RPMI8226 (cell line): ENCODE measurements around the gene CEACAM8.
"Not testable (repeated sequence)": the region's sequence is repeated elsewhere in the genome, so short reads cannot be mapped to it uniquely, and the experiment has no call there.

Experiments
- DNase-seq: peaks from one replicate; pipeline ENCODE4 v3.0.0-alpha.2; 2015

Gene CEACAM8

DNA sequence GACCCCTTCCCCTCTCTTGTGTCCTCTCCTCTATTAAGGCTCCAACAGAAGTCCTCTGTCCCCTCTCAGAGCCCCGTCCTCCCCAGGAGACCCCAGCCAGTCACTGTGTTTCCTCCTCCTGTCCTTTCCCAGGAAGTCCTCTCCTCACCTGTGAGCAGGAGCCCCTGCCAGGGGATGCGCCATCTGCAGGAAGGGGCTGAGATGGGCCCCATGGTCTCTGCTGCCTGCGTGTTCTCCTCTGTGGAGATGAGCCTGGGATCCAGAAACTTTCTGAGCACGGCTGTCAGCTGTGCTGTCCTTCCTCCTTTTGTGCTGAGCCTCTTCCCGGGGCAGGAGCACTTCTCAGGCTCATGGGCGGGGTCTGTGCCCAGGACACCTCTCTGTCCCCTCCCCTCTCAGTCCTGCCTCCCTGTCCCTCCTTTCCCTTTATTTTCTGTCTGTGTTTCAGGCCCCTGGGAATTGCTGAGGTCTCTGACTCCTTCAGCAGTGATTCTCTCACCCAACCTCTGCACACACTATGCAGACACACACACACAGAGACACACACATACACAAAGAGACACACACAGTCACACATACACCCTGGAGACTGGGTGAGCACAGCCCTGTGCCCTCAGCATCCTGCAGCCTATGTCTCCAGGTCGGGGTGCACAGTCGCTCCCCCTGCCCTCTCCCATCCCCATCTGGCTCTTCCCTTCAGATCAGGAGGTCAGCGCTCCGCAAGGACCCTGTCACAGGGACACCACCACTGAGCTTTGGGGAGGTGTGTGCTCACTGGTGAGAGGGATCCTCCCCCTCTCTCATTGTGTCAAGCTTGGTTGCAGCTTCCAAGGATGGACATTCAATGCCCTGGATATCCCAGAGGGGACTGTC lies at the start of gene CEACAM8:
CEACAM8 (minus strand) TSS at position 308 of the 873 bp plus-strand sequence; CDS start at position 212, 96 bp downstream.
- no peak for DNase-seq

DNA sequence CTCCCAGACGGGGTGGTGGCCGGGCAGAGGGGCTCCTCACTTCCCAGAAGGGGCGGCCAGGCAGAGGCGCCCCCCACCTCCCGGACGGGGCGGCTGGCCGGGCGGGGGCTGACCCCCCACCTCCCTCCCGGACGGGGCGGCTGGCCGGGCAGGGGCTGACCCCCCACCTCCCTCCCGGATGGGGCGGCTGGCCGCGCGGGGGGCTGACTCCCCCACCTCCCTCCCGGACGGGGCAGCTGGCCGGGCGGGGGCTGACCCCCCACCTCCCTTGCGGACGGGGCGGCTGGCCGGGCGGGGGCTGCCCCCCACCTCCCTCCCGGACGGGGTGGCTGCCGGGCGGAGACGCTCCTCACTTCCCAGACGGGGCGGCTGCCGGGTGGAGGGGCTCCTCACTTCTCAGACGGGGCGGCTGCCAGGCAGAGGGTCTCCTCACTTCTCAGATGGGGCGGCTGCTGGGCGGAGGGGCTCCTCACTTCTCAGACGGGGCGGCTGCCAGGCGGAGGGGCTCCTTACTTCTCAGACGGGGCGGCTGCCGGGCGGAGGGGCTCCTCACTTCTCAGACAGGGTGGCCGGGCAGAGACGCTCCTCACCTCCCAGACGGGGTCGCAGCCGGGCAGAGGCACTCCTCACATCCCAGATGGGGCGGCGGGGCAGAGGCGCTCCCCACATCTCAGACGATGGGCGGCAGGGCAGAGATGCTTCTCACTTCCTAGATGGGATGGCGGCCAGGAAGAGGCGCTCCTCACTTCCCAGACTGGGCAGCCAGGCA lies 44.8 kb upstream of the CEACAM8 start:
- not testable (repeated sequence) for DNase-seq

DNA sequence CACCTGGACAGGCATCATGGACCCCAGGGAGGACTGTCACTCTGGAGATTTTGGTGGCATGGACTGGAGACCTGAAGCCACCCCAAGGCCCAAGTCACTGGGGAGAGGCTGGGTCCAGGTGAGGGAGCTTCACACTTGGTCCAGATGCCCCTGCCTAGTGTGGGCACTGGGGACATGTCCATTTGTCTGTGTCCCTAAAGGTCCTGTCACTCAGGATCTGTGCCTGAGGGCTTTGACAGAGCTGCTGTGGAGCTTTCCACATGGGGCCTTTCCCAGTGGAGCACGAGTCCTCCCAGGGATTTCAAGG lies 40.5 kb upstream of the CEACAM8 start:
- DNase-seq: no peak

DNA sequence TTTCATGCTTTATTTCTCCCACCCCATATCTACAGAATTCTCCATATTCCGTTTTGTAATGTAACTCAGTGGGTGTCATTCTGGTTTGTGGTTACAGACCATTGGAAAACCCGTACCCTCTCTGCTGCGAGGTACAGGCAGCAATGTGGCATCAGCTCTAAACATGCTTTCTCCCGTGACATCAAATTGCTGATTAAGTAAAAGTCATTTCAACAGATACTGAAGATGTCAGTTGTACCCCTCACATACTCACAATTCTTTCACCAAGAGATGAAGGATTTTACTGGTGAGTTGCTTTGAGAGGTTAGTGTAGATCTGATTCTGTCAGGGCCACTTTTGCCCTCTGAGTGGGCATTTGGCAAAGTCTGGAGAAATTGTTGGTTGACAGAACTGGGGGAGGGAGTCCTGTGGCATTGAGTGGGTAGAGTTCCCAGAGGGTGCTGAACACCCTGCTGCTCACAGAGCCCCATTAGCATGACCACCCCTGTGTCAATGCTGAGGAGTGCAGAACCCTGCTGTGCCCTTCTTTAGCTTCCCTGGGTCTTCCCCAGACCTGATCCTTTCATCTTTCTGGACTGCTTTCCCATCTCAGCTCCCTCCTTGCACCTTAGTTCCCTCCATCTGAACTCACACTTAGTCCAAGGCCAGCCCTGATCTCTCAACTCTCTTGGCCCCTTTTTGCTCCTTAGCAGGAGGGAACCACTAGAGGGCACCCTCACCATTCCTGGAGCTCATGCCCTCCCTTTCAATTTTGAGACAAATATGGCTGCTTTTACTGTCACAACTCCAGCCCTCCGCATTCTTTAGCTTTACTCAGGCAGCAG lies 39.9 kb upstream of the CEACAM8 start:
- peak; percentile 32 for DNase-seq

DNA sequence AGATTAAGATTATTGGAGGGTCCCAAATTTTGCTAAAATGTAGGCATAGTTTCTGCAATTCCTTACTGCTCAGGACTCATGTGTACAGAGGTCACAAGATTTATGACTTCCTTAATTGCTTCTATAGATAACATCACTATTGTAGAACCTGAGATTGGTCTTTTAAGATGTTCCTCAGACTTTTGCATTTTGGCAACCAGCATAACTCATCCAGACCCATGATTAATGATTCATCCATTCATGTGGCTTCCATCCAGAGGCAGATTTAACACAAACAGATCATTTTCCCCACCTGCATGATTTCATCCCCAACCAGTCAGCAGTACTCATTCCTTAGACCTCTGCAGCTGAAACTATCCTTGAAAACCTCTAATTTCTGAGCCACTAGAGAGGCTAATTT lies 34.5 kb upstream of the CEACAM8 start:
- no peak for DNase-seq

DNA sequence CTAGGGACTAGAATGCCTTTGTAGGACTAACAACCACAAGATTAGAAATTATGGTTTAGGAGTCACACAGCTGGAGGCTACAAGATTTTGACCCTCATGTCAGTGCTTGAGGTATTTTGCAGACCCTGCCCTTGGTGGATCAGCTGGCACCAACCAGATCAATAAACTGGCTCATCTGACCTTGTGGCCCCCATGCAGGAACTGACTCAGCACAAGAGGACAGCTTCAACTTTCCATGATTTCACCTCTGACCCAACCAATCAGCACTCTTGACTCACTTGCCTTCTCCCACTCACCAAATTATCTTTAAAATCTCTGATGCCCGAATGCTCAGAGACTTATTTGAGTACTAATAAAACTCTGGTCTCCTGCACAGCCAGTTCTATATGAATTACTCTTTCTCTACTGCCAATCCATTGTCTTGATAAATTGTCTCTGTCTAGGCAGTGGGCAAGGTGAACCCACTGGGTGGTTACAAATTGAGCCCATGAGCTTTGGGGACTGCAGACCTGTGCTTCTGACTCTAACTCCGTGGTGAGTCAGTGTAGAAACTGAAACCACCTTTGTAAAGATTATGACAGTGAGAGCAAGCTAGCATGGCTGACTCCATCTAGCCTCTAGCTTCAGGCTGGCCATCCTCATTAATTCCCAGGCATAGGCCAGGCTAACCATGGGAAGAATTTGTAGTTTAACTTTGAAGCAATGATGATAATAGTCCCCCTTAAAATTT lies 33.9 kb upstream of the CEACAM8 start:
- no peak for DNase-seq

DNA sequence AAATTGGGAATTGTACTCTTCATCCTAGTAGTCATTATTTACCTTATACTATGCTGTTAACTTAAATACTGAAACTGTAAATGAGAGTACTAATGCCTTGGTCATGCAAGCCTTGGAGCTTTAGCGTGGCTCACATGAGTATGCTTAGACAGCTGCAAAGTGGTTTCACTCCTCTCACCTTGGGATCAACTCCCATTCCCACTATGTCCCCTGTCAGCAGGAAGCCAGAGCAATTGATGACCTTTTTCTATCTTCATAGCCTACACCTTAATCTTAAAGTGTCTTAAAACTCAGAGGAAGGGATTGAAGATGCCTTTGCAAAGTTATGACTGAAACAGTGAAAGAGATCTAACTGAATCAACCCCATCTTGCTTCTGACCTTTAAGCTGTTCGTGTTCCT lies 33.2 kb upstream of the CEACAM8 start:
- no peak for DNase-seq

DNA sequence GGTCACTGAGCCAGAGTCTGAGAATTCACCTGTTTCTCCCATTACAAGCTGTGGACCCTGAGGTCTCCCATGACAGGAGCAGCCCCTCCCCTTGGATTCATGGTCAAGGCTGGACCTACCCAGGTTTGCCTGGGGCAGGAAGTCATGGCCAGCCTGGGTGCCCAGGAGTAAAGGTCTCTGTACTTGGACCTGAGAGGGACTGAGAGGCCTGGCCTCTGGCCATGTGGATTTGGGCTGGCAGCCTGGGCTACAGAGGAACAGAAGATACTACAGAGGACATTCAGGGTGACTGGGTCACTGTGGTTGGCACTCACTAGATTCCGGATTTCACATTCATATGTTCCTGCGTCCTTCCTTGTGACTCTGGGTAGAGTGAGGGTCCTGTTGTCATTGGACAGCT lies 31.5 kb upstream of the CEACAM8 start:
- no peak for DNase-seq

DNA sequence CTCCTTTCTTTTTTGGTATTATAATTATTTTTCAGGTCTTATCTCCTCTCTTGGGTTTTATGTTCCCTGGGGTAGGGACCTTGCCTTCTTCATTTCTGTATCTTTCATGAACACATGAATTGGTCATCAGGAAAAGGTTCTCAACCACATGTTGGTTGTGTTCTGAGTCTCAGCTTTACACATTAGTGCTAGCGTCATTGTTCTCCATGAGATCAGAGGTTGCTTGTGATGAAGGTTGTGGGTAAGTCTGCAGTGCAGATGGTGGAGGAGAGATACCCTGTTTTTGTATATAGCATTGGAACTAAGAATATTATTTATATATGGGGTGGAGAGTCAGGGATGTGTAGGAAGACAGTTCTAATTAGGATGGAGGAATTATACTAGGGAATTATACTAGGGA lies 24.5 kb upstream of the CEACAM8 start:
- no peak for DNase-seq

DNA sequence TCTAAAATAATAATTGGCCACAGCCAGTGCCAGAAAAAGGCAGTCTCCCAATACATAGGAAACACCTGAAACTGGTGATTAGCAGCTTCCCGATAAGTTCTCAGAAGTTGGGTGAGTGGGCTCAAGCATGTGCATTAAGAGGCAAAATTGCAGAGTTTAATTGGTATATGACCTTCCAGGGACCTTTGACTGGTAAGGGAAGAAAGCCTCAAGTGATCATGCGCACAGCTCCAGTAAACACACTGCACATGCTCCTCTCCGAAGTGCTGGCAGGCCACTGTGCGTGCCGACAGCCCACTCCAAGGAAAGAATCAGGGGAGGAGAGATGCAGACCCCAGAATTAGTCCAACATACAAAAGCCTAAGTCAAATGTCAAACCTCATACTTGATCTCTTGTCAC lies 18.9 kb upstream of the CEACAM8 start:
- no peak for DNase-seq

DNA sequence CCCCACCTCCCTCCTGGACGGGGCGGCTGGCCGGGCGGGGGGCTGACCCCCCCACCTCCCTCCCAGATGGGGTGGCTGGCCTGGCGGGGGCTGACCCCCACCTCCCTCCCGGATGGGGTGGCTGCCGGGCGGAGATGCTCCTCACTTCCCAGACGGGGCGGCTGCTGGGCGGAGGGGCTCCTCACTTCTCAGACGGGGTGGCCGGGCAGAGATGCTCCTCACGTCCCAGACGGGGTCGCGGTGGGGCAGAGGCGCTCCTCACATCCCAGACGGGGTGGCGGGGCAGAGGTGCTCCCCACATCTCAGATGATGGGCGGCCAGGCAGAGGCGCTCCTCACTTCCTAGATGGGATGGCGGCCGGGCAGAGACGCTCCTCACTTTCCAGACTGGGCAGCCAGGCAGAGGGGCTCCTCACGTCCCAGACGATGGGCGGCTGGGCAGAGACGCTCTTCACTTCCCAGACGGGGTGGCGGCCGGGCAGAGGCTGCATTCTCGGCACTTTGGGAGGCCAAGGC lies 15.7 kb upstream of the CEACAM8 start:
- not testable (repeated sequence) for DNase-seq

DNA sequence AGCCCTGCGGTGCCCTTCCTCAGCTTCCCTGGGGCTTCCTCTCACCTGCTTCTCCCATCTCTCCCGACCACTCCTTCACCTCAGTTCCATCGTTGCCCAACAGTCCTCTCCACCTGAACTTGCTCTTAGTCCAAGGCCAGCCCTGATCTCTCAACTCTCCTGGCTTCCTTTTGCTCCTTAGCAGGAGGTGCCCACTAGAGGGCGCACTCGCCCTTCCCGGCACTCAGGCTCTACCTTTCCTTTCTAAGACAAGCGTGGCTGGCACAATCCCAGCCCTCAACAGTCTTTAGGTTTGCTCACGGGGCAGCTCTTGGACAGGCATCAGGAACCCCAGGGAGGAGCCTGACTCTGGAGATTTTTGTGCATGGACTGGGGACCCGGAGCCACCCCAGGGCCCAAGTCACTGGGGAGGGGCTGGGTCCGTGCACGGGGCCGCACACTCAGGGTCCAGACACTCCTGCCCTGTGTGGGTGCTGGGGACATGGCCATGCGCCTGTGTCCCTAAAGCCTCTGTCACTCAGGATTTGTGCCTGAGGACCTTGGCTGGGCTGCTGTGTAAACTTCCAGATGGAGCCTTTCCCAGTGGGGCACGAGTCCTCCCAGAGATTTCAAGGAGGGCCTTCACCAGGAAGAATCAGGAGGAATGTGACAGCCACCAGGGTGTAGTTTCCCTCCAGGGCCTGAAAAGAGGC lies 12.1 kb upstream of the CEACAM8 start:
- peak; percentile 60 for DNase-seq

DNA sequence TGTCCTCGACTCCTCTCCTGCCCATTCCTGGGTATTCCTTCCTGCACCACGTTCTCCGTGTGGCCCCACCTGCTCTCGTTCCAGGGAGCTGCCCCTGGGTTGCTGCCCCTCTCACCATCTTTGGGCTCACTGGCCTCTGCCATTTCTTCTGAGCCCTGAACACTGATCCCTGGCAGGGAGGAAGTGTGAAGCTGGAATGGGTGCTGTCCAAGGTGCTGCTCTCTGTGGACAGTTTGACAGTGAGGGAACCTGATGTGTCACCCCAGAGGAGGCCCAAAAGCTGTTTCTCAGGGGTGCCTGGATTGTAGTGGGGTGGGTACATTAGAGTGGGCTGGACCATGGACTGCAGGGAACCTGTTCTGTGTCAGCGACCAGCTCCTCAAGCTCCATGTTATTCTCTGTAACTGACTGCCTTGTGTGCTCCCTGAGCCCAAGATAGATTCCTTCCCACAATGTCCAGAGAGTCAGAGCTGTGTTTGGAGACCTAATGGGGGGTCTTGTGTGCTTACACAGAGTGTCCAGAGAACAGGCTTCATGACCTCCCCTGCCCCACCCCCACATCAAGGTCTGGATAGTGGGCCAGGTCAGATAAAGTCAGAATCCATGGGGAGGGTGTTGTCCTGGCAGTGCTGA lies 7.2 kb upstream of the CEACAM8 start:
- peak; percentile 30 for DNase-seq

DNA sequence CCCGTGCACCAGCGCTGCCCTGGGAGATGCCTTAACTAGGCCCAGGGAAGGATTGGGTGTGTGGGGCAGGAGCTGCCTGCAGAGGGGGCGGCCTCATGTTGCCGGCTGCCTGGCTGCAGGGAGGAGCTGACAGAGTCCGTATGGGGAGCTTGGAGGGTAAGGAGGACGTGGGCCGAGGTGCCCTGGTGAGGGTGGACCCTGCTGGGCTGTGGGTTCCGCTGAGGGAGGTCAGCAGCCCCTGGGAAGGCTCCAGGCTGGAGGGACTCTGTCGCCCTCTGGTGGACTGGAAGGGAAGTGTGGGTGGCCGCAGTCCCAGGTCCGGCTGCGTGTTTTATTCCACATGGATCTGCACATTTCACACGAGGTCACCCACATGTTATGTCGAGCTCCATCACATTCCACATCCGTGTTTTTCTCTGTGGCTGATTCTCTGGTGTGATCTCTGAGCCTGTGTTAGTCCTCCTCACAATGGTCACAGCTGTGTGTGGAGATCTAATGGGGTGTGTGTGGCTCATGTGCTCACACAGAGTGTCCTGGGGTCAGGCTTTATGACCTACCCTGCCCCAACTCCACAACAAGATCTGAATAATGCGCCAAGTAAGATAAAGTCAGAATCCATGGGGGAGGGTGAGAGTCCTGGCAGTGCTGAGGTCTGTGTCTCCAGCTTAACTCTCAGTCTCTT lies 1.8 kb upstream of the CEACAM8 start:
- DNase-seq: peak; percentile 10

DNA sequence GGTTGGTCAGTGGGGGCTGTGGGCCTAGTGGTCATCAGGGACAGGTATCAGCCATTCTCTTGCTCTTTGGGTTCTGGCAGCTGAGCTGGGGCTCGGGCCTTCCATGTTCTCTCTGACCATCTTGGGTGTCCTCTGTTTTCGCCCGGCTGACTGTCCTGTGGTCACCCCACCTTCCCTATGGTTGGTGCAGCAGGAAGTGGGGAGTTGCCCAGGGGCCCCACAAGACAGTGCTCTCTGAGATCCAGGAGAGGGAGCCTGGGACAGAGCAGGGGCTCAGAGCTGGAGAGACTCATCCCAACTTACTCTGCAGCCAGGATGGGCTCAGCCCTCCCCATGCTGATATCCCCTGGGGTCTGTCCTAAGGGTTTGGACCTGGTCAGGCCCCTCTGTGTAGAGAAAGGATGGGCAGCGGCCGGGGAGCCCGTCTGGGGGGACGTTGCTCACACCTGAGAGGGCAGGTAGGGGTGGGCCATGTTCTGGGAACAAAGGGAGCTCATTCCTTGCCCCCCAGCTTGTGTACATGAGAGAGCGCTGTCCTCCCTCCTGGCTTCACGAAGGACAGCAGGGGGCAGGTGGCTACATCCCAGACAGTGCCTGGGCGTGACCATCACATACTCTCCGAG lies 937 bp upstream of the CEACAM8 start:
- no peak for DNase-seq

DNA sequence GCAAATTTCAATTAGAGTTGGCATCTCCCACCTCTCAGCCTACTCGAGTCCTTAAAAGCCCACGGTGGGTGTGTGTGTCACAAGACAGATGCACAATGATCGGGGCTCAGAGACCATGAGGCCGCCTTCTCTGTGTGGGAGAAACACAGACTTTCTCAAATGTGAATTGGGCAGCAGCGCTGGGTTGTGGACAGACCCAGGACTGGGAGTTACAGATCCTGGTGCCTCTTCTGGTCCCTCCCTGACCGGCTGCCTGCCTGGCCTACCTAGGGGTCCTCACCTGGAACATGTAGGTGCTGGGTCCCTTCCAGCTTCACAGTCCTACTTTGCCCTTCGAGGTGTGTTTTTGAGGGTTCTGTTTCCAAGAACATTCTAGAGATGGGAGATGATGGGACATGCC lies 4.9 kb downstream of the CEACAM8 start:
- DNase-seq: no peak

DNA sequence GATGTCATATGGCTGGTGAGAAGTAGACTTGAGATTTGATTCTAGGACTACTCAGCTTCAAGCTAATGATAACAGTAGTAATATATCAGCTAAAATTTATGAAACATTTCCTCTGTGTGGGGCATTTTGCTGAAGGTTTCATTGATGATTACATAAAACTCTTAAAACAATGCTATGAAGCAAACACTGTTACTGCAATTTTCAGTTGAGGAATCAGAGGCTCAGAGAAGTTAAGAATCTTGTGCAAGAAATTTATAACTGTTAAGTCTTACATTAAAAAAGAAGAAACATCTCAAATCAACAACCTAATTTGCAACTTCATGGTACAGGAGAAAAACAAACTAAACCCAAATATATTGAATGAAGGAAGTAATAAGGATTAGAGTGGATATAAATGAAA lies 10.3 kb downstream of the CEACAM8 start:
- DNase-seq: no peak

DNA sequence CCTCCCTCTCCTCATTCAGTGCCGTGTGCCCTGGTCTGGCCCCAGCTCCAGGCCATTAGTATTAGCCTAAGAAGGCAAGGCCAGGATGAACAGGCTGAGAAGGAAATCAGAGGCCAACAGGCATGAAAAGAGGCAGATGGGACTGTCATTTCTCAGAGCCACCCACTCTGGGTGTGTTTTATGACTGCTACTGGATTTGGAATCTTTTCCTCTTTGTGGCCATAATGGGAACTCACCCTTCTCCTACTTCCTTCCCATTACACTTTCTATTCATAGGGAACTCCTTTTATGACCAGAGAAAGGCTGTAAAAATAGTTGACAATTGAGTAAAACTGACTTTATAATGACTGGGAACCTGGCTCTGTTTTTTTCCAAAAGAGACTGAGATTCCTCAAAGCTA lies 17.7 kb downstream of the CEACAM8 start:
- no peak for DNase-seq

DNA sequence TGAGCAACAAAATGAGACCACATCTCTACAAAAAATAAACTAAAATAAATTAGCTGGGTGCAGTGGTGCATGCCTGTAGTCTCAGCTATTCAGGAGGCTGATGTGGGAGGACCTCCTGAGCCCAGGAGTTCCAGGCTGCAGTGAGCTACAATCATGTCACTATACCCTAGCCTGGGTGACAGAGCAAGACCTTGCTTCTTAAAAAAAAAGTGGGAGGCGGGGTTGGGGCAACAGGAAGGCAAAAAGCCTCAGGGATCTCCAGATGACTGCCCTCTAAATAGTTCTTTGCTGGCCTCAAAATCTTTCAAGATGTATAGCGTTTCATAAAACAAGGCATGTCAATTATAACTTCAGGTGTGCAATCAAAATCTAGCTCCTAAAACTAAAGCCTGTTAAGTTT lies 18.5 kb downstream of the CEACAM8 start:
- no peak for DNase-seq

DNA sequence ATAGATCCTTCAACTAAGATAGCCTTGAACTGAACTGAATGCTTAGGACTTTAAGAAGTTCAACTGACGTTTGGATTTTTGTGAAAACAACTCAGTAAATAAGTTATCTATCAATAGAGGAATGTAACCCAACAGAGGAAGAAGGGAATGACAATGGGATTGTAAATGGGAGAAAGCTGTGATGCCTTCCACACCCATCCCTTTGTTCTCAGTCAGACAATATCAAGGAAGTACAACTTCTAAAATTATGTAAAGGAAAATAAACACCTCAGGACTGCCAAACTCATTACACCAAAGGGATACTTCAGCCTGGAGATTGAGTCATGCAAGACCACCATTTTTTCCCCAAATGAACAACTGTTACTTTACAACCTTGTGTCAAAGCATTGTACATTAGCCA lies 21.1 kb downstream of the CEACAM8 start:
- no peak for DNase-seq
